ENCODE measurements around the gene S100A1.

DNA sequence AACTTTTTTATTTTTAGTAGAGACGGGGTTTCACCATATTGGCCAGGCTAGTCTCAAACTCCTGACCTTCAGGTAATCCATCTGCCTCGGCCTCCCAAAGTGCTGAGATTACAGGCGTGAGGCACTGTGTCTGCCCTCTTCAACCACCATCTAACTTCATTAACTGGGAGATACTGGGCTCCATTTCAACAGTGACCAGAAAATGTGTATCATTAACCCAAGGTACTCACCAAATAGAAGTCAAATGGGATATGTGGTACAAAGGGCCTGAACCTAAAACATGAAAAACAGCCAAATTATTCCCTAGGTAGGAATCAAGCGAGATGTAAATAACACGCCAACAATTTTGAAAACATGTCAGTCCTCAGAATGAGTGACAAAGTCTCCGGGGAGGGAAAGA lies 41.4 kb downstream of the S100A1 start:
- TF ChIP-seq POLR2AphosphoS5 (IDR thresholded peaks at IDR 0.05) (no peak), POLR2A (IDR thresholded peaks at IDR 0.05) (no peak), EP300 (IDR thresholded peaks at IDR 0.05; ENCODE audit: low read depth) (no peak)
- TF ChIP-seq, protein P1, sequence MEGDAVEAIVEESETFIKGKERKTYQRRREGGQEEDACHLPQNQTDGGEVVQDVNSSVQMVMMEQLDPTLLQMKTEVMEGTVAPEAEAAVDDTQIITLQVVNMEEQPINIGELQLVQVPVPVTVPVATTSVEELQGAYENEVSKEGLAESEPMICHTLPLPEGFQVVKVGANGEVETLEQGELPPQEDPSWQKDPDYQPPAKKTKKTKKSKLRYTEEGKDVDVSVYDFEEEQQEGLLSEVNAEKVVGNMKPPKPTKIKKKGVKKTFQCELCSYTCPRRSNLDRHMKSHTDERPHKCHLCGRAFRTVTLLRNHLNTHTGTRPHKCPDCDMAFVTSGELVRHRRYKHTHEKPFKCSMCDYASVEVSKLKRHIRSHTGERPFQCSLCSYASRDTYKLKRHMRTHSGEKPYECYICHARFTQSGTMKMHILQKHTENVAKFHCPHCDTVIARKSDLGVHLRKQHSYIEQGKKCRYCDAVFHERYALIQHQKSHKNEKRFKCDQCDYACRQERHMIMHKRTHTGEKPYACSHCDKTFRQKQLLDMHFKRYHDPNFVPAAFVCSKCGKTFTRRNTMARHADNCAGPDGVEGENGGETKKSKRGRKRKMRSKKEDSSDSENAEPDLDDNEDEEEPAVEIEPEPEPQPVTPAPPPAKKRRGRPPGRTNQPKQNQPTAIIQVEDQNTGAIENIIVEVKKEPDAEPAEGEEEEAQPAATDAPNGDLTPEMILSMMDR (IDR thresholded peaks at IDR 0.05) = no peak
